Effector memory CD8-positive, alpha-beta T cell (primary cell): ENCODE measurements around the gene FTO.
A peak's percentile ranks its signal among the peaks of the same experiment; 100 is the strongest.

Experiments used
- ATAC-seq: fragments of 150-1000 bp; cut with Tn5 transposase; replicated peaks from 2 replicates; pipeline ENCODE4 v1.10.0; 2021; ENCODE audit warnings: mild to moderate bottlenecking, moderate library complexity
- DNase-seq, 3 experiments: peaks; one replicate each; pipeline ENCODE4 v3.0.0; 2021
- H3K27ac Mint-ChIP-seq, 2 donors: one replicate each; pipeline ENCODE4 v1.8.0; 2022; ENCODE audit warnings: mild to moderate bottlenecking in 2 of 2, mixed read lengths in 2 of 2, moderate library complexity in 2 of 2
- H3K27me3 Mint-ChIP-seq, 2 donors: one replicate each; pipeline ENCODE4 v1.8.0; 2022; ENCODE audit warnings: mixed read lengths in 2 of 2
- H3K36me3 Mint-ChIP-seq: one replicate; pipeline ENCODE4 v1.8.0; 2022; ENCODE audit warnings: mild to moderate bottlenecking, moderate library complexity, mixed read lengths; ENCODE audit not compliant: insufficient read depth
- H3K4me1 Mint-ChIP-seq, 2 donors: one replicate each; pipeline ENCODE4 v1.8.0; 2022; ENCODE audit warnings: low read depth in 2 of 2, mixed read lengths in 2 of 2
- H3K4me3 Mint-ChIP-seq, 2 donors: one replicate each; pipeline ENCODE4 v1.8.0; 2022; ENCODE audit warnings: mild to moderate bottlenecking in 2 of 2, mixed read lengths in 2 of 2, moderate library complexity in 2 of 2
- H3K9me3 Mint-ChIP-seq, 2 donors: one replicate each; pipeline ENCODE4 v1.8.0; 2022; ENCODE audit warnings: mixed read lengths in 2 of 2

The FTO gene

DNA sequence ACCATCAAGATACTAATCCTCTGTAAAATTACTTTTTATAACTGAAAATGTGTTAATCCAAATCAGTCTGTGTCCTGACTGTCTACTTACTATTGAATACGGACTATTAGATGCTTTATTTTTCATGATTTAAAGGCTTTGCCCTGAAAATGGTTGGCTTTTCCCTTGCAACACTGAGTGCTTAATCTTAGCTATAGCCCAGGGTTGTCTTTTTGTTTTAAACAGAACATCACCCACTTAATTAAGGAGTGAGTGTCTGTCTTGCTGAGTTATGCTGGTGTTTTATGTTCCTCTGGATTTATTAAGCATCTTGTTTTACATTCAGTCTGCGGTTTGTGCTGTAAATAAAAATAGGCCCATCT is 11.0 kb downstream of the FTO start:
- H3K27me3 Mint-ChIP-seq: no peaks in the 10 kb centered on the region
- DNase-seq (no peak), ATAC-seq (no peak)
- H3K36me3 Mint-ChIP-seq: no peaks in the 10 kb centered on the region
- H3K4me1 Mint-ChIP-seq: peaks cover 26 to 35% of the 10 kb centered on the region in 2 donors
- no peak overlapping the region for H3K27ac Mint-ChIP-seq
- no peaks in the 10 kb centered on the region for H3K9me3 Mint-ChIP-seq
- no peak overlapping the region for H3K4me3 Mint-ChIP-seq

DNA sequence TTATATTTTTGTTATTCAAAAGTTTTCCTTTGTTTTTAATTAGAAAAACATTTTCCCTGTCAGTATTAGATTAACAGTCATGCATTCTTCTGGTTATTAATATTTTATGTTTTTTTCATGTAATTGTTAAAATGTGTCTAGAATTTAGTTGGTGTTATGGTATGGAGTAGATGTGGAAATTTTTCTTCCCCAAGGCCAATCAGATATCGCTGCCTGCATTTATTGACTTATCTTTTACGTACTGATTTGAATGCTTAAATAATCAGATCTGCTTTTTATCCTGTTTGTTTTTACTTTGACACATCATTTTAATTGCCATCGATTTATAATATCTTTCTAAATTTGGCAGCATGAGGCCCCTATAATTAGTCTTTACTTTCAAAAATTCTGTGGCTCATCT is 13.6 kb downstream of the FTO start:
- H3K4me1 Mint-ChIP-seq: peaks cover 25 to 27% of the 10 kb centered on the region in 2 donors
- no peak overlapping the region for H3K4me3 Mint-ChIP-seq
- ATAC-seq (no peak), DNase-seq (no peak)
- H3K9me3 Mint-ChIP-seq: no peaks in the 10 kb centered on the region
- H3K27me3 Mint-ChIP-seq: no peaks in the 10 kb centered on the region
- H3K27ac Mint-ChIP-seq: no peak overlapping the region
- no peaks in the 10 kb centered on the region for H3K36me3 Mint-ChIP-seq

DNA sequence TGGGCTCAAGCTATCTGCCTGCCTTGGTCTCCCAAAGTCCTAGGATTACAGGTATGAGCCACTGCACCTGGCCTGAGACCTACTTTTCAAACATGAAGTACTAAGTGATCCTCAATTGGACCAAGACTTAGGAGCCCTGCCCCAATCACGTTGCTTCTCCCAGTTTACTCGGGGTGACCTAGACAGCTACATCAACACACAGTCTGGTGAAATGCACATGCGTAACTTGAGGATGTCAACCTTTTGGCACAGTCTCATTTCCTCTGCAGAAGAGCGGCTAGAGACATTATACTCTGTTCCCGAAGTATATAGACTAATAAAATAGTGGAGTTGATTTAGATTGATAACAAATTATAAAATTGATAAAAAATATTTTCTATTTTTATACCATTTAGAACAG is 17.1 kb downstream of the FTO start:
- no peaks in the 10 kb centered on the region for H3K27me3 Mint-ChIP-seq
- H3K9me3 Mint-ChIP-seq: no peaks in the 10 kb centered on the region
- no peak overlapping the region for H3K4me3 Mint-ChIP-seq
- no peak for ATAC-seq
- peaks cover 21 to 41% of the 10 kb centered on the region in 2 donors for H3K4me1 Mint-ChIP-seq
- no peaks in the 10 kb centered on the region for H3K36me3 Mint-ChIP-seq
- DNase-seq: no peak
- no peak overlapping the region for H3K27ac Mint-ChIP-seq

DNA sequence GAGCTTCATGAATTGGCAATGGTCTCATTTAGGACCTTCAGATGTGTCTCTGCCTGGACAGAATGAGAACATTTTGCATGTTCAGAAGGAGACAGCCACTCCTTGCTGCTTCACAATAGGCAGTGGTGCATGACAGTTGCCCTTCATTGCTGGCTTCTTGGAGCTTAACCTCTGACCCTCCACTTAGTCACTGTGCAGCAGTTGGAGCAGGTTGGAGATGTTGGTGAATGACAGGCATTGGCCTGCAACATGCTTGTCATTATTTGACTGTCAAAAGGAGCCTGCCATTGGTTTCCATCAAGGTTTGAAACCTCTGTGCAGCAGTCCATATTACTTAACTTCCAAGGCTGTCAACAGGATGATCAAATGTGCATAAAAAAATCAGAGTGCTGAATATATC is 22.7 kb downstream of the FTO start:
- peaks cover 20 to 50% of the 10 kb centered on the region in 2 donors for H3K4me1 Mint-ChIP-seq
- ATAC-seq (no peak), DNase-seq (no peak)
- no peaks in the 10 kb centered on the region for H3K27me3 Mint-ChIP-seq
- H3K9me3 Mint-ChIP-seq: no peaks in the 10 kb centered on the region
- H3K27ac Mint-ChIP-seq: no peak overlapping the region
- no peaks in the 10 kb centered on the region for H3K36me3 Mint-ChIP-seq
- H3K4me3 Mint-ChIP-seq: no peak overlapping the region

DNA sequence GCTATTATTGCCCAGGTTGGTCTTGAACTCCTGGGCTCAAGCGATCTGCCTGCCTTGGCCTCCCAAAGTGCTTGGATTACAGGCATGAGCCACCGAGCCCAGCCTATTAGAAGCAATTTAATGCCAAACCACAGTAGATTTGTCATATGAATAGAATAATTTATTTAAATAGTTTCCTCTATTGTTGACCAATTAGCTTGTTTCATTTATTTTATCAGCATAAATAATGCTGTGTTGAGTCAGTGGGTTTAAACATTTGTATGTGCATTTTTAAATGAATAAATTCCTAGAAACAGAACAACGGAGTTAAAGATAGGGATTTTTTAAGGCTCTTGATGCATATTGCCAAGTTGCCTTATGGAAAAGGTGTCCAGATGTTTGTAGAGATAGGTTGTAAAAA is 26.7 kb downstream of the FTO start:
- ATAC-seq (no peak), DNase-seq (no peak)
- H3K9me3 Mint-ChIP-seq: no peaks in the 10 kb centered on the region
- H3K27ac Mint-ChIP-seq: no peak overlapping the region
- H3K36me3 Mint-ChIP-seq: no peaks in the 10 kb centered on the region
- no peak overlapping the region for H3K4me3 Mint-ChIP-seq
- H3K27me3 Mint-ChIP-seq: no peaks in the 10 kb centered on the region
- peaks cover 13 to 40% of the 10 kb centered on the region in 2 donors for H3K4me1 Mint-ChIP-seq

DNA sequence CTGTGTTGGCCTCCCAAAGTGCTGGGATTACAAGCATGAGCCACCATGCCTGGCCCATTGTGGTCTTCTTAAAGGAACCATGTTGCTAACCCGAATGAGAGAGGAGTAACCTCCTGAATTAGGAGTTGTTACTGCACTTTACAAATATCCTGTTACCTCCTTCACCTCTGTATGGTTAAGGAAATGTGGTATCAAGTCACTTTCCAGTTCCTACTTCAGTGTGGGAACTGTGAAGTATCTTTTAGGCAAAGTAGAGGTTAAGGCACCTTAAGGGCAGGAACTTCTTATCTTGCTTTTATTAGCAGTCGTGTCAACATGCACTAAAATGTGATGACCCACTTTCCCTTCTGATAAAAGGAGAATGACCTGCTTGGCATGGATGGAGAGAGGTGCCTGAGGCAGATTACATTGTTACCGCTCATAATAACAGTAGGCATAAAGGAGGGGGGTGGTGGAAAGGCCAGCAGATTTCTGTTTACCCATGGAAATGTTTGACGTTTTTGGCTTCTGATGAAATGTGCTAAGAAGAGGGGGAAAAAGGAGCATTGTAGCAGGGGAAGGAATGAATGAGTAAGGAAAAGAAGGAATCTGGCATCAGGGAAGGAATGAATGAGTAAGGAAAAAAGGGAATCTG is 28.5 kb downstream of the FTO start:
- no peaks in the 10 kb centered on the region for H3K9me3 Mint-ChIP-seq
- peaks cover 14 to 45% of the 10 kb centered on the region in 2 donors for H3K4me1 Mint-ChIP-seq
- H3K4me3 Mint-ChIP-seq: no peak overlapping the region
- H3K27me3 Mint-ChIP-seq: no peaks in the 10 kb centered on the region
- ATAC-seq: no peak
- no peaks in the 10 kb centered on the region for H3K36me3 Mint-ChIP-seq
- DNase-seq: no peak
- H3K27ac Mint-ChIP-seq: no peak overlapping the region

DNA sequence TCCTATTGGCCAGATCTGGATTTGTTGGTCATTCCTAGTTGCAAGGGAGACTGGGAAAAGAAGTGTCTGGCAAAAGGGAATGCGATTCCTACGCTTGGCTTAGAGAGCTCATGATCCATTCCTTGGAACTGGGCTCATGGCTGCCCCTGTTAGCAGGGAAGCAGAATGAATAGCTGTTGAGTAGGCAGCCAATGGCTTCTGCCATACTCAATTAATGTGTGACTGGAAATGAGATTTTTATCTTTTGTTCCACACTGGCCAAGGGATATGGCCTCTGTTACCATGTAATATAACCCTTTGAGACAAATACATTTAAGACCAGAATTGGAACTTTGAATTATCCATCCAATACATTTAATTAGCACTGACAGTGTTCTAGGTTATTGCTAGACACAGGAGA is 31.0 kb downstream of the FTO start:
- Mint-ChIP-seq H3K4me1 (peaks cover 9 to 41% of the 10 kb centered on the region in 2 donors), H3K27me3 (no peaks in the 10 kb centered on the region), H3K9me3 (no peaks in the 10 kb centered on the region), H3K27ac (no peak overlapping the region), H3K4me3 (no peak overlapping the region), H3K36me3 (no peaks in the 10 kb centered on the region)
- DNase-seq (no peak), ATAC-seq (no peak)

DNA sequence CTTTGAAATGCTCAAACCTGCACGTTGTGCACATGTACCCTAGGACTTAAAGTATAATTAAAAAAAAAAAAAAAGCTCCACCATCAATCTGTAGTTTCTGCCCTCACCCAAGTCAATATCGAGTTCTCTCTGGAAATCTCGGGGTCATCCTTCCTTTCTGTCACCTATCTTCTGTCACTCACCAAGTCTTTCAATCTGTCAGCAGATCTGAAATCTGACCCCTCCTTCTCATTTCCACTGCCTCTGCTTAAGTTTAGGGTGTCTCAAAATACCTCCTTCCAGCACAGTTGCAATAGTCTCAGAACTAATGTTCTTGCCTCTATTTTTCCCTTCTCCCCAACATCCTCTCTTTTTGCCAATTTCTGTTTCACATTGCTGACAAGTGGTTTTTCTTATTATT is 32.3 kb downstream of the FTO start:
- Mint-ChIP-seq H3K4me3 (no peak overlapping the region), H3K9me3 (no peaks in the 10 kb centered on the region), H3K36me3 (no peaks in the 10 kb centered on the region), H3K4me1 (peaks cover 9 to 38% of the 10 kb centered on the region in 2 donors), H3K27me3 (no peaks in the 10 kb centered on the region), H3K27ac (no peak overlapping the region)
- ATAC-seq (no peak), DNase-seq (no peak)

DNA sequence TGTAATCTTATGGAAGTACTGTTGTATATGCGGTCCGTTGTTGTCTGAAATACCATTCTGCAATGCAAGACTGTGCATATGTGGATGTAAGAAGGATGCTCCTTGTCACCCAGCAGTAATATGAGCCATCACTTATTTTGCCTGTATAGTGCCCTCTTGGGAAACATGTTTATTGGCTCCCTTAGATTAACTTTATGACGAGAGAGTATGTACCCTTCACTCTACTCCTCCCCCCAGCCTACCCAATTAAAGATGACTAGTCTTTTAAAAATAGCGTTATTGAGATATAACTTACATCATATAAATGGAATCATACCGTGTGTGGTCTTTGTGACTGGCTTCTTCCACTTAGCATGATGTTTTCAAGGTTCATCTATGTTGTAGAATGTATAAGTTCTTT is 33.6 kb downstream of the FTO start:
- H3K36me3 Mint-ChIP-seq: no peaks in the 10 kb centered on the region
- peaks cover 11 to 38% of the 10 kb centered on the region in 2 donors for H3K4me1 Mint-ChIP-seq
- H3K27ac Mint-ChIP-seq: peak overlapping the region in 1 of 2 donors; percentile 36
- H3K27me3 Mint-ChIP-seq: no peaks in the 10 kb centered on the region
- no peak overlapping the region for H3K4me3 Mint-ChIP-seq
- no peak for ATAC-seq
- no peak for DNase-seq
- H3K9me3 Mint-ChIP-seq: no peaks in the 10 kb centered on the region

DNA sequence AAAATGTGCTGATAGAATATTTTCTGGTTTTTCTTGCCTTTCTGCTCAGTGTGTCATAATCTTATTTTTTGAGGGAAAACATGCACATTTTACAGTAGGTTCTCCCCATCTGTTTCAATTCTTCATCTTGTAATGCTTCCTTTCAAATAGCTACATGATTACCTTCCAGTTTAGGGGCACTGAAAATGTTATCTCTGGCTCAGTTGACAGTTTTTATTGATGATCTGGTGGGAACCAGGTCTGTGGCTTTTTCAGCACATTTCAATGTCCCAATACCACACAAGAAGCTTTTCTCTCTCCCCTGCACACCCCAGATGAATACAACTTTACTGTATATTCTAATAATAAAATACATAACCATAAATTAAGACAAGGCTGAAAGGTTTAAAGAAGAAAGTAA is 36.5 kb downstream of the FTO start:
- ATAC-seq (no peak), DNase-seq (no peak)
- H3K4me3 Mint-ChIP-seq: no peak overlapping the region
- H3K36me3 Mint-ChIP-seq: no peaks in the 10 kb centered on the region
- H3K27ac Mint-ChIP-seq: no peak overlapping the region
- H3K9me3 Mint-ChIP-seq: no peaks in the 10 kb centered on the region
- H3K27me3 Mint-ChIP-seq: no peaks in the 10 kb centered on the region
- peaks cover 22 to 49% of the 10 kb centered on the region in 2 donors for H3K4me1 Mint-ChIP-seq

DNA sequence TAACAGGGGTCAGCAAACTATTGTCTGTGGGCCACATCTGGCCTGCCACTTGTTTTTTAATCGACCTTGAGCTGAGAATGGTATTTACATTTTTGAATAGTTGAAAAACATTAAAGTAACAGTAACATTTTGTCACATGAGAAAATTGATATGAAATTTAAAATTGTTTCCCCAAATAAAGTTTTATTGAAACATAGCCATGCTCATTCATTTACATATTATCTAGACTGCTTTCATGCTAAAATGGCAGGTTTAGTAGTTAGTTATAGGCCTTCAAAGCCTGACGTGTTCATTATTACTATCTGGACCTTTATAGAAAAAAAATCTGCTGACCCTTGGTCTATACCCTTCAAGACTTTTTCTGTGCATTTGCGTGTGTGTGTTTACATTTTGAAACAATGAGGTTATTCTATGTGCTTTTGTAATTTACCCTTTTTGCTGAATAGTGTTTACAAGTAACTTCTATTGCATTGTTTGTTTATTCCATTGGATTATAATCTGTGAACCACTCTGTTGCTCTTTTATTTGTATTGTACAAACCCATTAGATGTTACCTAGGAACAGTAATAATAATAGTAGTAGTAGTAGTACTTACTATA is 37.1 kb downstream of the FTO start:
- Mint-ChIP-seq H3K27me3 (no peaks in the 10 kb centered on the region), H3K4me3 (no peak overlapping the region), H3K27ac (no peak overlapping the region), H3K36me3 (no peaks in the 10 kb centered on the region), H3K9me3 (no peaks in the 10 kb centered on the region), H3K4me1 (peaks cover 22 to 49% of the 10 kb centered on the region in 2 donors)
- DNase-seq (no peak), ATAC-seq (no peak)

DNA sequence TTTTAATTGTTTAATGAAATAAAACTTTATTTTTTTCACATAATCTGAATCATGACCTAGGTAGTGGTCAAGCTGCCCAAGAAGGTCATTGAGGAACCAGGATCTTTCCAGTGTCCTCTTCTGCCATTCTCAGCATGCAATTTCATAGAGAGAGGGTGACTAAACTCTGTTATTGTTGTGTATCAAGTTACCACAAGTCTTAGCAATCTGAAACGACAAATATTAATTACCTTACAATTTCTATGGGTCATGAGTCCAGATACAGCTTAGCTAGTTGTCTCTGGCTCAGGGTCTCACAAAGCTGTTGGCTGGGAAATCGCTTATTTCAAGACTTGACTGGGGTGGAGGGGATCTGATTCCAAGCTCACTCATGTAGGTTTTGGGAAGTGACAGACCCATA is 37.6 kb downstream of the FTO start:
- H3K36me3 Mint-ChIP-seq: no peaks in the 10 kb centered on the region
- DNase-seq (no peak), ATAC-seq (no peak)
- no peaks in the 10 kb centered on the region for H3K27me3 Mint-ChIP-seq
- peaks cover 20 to 44% of the 10 kb centered on the region in 2 donors for H3K4me1 Mint-ChIP-seq
- H3K27ac Mint-ChIP-seq: peak overlapping the region in 1 of 2 donors; percentile 46
- H3K4me3 Mint-ChIP-seq: no peak overlapping the region
- no peaks in the 10 kb centered on the region for H3K9me3 Mint-ChIP-seq

DNA sequence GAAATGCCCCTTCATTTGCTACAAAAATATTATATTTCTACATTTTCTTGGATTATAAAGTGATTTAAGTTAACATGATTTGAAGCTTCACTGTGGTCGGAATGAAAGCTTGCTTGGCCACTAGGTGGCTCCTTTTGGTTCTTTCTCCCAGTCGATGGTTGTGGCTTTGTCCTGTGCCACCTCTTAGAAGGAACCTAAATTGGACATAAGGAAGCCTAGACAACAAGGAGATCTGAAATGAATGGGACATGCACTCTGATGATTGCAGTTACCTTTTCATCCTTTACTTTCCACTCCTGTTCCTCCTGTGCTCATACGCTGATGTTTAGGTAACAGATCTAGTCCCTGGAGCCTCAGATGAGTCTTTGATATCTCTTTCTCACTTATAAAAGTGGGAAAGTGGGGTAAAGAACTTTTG is 39.2 kb downstream of the FTO start:
- H3K27ac Mint-ChIP-seq: no peak overlapping the region
- no peaks in the 10 kb centered on the region for H3K36me3 Mint-ChIP-seq

DNA sequence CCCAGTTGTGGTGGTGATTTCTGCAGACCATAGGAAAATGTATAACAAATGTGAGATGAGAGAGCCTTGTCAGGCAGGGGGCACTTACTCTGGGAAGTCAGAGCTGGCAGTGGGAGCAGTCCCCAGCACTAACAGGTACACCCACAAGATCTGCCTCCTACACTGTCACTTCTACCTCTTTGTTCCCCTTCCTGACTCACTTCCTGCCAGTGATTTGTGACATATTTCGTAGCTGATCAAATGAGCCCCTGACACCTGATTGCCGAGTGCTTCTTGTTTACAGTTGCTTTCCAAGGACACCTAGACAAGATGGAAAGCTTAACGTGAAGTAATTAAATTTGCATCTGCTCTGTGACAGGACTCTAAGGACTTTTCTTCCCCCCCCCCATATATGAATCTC is 40.5 kb downstream of the FTO start:
- peaks cover 21 to 47% of the 10 kb centered on the region in 2 donors for H3K4me1 Mint-ChIP-seq
- ATAC-seq: peak; percentile 89
- peak in 2 of 3 experiments; percentile 0 to 4 for DNase-seq
- peak overlapping the region; percentile 16 to 27 for H3K4me3 Mint-ChIP-seq
- no peaks in the 10 kb centered on the region for H3K27me3 Mint-ChIP-seq
- H3K36me3 Mint-ChIP-seq: no peaks in the 10 kb centered on the region
- H3K9me3 Mint-ChIP-seq: peaks cover 0 to 1% of the 10 kb centered on the region in 2 donors
- H3K27ac Mint-ChIP-seq: peak overlapping the region; percentile 39 to 49

More for the DNA sequence above, 39.2 kb downstream of the FTO start:
- H3K9me3 Mint-ChIP-seq: peaks cover 0 to 1% of the 10 kb centered on the region in 2 donors
- no peak overlapping the region for H3K4me3 Mint-ChIP-seq
- H3K27me3 Mint-ChIP-seq: no peaks in the 10 kb centered on the region
- H3K4me1 Mint-ChIP-seq: peaks cover 21 to 47% of the 10 kb centered on the region in 2 donors
- ATAC-seq (no peak), DNase-seq (peak in 1 of 3 experiments; percentile 7)
